ENCODE data around the gene UNK.
"Not testable (repeated sequence)": the region's sequence is repeated elsewhere in the genome, so short reads cannot be mapped to it uniquely, and the experiment has no call there.

Gene UNK

DNA sequence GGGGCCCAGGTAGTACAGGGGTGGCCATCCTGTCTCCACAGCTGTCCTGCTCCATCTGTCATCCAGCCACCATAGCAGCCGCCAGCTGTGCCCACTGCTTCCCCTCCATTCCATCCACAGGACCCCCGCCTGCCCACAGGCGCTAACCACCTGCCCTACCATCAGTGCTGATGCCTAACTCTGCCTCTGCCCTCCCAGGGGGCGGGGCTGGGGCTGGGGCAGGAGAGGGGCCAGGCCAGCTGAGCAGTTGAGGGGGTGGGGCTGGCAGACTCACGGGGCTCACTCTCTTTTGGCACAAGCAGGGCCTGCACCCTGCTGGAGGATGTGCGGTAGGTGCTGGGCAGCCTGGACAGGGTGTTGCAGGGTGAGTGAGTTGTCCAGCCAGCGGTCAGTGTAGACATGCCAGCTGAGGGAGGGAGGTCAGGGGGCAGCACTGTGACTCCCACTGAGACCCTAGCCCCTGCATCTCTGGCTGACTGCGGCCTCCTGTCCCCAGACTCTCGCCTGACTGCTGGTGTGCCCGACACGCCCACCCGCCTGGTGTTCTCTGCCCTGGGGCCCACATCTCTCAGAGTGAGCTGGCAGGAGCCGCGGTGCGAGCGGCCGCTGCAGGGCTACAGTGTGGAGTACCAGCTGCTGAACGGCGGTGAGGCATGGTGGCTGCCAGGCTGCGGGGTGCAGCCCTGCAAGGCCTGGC lies 29.3 kb upstream of the UNK start:
- no peak for DNase-seq

DNA sequence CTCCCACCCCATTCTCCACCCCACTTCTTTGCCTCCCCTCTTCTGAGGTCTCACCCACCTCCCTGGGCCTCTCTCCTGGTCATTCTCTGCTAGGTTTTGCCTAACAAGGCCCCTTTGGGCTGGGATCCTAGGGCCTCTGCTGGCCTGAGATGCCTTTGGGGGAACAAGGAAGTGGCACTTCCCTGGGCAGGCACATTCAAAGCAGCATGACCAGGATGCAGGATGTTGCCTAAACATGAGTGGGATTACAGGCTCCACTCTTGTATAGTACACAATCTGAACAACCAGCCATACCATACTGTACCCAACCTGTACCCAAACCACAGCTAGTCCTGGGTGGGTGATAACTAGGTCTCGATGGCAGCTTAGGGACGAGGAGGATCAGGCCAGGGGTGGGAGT lies 28.6 kb upstream of the UNK start:
- no peak for DNase-seq

DNA sequence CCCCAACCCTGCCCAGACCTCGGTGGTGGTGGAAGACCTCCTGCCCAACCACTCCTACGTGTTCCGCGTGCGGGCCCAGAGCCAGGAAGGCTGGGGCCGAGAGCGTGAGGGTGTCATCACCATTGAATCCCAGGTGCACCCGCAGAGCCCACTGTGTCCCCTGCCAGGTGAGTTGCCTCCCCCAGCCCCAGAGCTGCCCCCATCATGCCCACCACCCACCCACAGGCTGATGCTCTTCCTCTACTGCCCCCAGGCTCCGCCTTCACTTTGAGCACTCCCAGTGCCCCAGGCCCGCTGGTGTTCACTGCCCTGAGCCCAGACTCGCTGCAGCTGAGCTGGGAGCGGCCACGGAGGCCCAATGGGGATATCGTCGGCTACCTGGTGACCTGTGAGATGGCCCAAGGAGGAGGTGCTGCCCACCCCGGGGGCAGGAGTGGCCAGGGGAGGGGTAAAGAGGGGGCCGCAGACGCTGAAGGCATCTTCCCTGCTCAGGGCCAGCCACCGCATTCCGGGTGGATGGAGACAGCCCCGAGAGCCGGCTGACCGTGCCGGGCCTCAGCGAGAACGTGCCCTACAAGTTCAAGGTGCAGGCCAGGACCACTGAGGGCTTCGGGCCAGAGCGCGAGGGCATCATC lies 28.0 kb upstream of the UNK start:
- DNase-seq: no peak

DNA sequence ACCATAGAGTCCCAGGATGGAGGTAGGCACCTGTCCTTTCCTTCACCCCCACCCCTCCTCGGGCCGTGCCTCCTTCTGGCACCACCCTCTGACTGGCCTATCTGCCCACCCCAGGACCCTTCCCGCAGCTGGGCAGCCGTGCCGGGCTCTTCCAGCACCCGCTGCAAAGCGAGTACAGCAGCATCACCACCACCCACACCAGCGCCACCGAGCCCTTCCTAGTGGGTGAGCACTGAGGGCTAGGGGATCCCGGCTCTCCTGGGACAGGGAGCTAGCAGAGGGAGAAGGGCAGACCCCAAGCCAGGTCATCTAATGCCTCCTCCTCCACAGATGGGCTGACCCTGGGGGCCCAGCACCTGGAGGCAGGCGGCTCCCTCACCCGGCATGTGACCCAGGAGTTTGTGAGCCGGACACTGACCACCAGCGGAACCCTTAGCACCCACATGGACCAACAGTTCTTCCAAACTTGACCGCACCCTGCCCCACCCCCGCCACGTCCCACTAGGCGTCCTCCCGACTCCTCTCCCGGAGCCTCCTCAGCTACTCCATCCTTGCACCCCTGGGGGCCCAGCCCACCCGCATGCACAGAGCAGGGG lies 27.4 kb upstream of the UNK start:
- DNase-seq: no peak

DNA sequence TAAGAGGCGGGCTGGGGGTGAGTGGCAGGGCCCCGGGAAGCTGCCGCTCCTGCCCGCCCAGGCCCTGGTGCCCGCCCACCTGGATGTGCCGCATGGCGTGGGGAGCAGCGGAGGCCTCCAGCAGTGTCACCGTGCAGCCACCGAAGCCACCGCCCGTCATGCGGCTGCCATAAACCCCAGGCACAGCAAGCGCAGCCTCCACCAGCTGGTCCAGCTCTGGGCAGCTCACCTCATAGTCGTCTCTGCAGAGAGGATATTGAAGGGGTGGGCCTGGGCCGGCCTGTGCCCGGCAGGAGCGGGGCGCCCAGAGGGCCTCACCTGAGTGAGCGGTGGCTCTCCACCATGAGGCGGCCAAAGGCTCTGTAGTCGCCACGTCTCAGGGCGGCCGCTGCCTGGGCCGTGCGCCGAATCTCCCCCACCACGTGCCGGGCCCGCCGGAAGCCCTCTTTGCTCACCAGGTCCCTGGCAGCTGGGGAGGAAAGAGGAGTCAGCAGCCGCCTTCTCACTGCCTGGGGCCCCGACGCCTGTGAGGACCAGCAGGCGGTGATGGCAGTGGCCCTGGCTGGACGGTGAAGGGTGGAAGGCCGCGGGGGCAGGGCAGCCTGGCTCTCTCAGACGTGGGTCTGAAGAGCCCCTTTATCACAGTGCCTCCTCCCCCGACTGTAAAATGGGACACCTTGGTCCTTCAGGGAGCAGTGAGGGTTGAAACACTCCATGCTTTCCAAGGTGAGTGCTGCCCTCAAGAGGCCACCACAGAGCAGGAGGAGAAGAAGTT lies 26.3 kb upstream of the UNK start:
- no peak for DNase-seq

DNA sequence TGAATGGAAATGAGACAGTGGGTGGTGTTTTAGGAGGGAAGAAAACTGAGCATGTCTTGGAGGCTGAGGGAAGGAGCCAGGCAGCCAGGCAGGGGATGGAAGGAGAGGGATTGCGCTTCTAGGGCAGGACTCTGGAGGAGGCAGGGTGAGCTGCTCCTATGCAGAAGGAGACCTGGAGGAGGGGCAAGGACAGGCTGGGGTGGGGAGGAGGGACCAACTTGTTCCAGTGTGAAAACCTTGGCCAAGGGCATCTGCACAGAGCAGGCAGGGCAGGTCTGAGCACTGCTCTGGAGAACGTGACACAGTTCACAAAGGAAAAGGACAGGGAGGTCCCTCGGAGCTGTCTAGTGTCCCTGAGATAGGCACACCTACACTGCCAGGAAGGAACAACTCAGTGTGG lies 25.1 kb upstream of the UNK start:
- DNase-seq: no peak

DNA sequence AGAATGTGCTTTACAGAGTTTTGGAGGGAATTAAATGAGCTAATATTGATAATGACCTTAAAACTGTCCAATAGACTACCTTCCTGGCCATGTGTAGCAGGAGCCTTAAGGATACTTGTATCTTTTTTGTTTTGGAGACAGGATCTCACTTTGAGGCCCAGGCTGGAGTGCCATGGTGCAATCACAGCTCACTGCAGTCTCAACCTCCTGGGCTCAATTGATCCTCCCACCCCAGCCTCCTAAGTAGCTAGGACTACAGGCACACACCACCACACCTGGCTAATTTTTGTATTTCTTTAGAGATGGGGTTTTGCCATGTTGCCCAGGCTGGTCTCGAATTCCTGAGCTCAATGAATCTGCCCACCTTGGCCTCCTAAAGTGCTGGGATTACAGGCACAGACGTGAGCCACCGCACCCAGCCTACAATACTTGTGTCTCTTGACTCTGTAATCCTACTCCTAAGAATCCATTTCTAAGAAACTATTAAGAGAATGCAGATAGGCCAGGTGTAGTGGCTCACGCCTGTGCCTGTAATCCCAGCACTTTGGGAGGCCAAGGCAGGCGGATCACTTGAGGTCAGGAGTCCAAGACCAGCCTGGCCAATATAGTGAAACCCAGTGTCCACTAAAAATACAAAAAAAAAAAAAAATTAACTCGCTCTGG lies 24.5 kb upstream of the UNK start:
- not testable (repeated sequence) for DNase-seq

DNA sequence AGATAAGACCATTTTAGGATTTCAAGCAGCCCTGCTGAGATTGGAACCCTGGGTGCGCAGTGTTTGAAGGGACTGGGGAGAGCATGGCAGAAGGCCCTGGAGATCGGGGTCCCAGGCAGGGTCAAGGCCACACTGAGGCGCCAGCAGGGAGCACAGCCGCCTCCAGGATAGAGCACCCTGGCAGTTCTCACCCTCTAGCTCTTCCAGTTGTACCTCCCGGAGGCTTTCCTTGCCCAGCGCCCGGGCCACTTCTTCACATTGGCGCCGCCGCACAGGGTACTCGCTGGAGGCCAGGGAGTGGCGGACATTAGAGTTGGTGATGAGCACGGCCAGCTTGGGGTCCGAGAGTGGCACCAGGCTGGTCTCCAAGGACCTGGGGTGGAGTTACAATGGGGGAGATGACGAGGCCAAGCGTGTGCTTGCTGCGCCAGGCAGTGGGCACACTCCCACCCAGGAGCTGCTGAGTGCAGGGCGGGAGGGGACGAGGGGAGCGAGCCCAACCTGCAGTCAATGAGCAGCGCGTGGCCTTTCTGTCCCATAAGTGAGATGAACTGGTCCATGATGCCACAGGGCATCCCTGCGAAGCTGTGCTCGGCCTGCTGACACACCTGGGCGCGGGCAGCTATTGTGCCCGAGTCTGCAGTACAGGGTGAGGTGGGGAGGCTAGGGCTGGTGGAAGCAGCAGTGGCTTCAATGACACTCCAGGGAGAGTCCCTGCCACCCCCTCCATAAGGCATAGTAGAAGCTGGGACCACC lies 21.9 kb upstream of the UNK start:
- no peak for DNase-seq

DNA sequence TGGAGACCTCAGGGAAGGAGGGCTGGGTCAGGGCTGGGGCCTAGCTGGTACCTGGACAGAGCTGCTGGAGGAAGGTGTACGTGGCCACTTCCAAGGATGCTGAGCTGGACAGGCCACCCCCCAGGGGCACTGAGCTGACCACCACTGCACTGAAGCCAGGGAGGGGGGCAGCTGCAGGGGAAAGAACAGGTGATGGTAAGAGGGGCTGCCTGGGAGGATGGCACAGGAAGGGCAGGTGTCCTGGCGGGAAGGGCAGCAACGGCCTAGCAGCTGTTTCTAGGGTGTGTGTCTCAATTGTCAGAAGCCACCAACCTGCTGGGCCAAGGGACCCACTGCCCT lies 21.4 kb upstream of the UNK start:
- DNase-seq: no peak

DNA sequence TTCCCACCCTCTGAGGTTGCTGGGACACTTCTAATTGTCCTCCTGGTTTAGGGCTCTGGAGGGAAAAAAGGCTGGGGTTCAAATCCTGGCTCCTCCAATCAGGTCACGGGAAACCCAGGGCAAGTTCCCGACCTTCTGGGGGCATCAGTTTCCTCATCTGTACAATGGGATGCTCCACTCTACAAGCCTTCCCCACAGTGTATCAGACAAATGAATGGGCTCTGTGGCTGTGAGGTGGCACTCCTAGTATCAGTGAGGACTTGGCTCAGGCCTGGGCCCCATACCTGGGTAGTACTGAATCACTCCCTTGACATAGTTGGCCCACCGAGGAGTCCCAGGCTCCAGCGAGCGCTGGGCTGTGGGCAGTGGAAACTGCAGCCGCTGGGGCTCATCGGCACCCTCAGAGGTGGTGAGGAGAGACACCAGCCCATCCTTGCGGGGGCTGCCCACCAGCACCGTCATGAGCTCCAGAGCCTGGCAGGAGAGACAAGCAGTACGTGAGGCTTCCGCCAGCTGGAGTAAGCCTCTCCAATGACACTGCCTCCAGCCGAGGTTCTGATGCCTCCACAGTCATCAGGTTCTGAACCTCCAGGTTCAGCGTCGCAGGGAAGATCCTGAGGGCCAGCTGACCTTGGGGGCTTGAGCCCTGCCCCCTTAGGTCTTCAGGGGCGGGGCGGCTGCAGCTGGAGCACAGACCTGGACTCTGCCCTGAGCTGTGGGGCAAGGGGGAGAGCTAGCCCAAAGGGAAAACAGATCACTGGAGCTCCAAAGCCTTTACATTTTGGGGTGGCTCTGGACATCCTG lies 20.8 kb upstream of the UNK start:
- no peak for DNase-seq

DNA sequence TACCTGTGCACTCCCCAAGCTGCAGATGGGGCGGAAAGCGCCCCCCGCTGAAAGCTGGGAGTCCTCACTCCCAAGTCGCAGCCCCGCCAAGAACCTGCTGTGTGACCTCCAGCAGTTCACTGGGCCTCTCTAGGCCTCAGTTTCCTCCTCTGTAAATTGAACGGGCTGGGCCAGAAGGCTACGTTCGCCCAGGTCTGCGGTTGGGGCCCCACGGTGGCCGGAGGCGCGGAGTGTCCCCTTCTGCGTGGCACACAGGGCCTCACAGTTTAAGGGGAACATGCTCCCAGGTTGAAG lies 20.2 kb upstream of the UNK start:
- DNase-seq: no peak

DNA sequence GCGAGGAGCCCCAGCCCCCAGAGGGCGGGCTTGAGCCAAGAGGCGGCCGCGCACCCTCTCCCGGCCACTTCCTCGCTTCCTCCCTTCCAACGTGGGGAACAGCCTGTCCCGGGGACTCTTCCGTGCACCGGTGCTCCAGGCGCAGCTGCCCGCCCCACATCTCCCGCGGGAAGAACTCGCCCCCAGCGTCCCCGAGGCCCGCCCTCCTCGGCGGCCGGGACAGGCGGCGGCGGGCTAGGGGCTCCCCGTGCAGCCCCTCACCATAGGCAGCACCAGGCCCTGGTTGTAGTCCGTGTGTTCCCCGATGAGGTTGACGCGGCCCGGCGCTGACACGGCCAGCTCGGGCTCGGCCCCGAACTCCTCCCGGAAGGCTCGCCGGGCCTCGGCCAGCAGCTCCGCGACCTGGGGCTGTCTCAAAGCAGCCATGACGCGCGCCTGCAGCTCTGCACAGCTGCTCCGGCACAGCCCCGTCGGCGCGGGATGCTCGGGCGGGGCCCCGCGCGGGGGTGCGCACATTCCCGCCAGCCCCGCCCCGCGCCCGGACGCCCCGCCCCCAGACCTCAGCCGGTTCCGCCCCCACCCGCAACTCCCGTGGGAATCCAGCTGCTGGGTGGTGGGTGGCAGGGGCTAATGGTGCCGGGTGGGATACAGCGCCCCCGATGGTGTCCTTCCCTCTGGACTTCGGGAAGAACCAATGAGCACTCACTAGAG lies 19.7 kb upstream of the UNK start, which contains the start of gene GALK1:
TSS of gene GALK1 (minus strand) at position 482 of the 711 bp plus-strand sequence. CDS start at position 426, 56 bp downstream.
- peak; percentile 68 for DNase-seq

DNA sequence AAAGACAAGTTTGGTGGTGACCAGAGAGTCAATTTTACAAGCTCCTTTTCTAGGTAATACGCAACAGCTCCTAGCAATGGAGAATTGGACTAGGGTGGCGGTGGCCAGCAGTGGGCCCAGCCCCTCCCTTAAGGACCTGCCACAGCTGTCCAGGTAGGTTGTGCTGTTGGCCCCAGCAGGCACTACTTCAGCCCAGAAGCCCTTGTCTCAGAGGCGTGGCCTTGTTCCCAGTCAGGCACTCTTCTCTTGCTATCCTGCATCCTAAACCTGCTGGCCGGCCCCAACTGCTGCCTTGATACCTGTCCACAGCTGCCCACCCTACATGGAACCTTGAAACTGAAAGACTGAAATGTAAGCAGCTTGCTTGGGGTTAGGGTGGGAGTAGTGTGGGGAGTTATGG lies 18.6 kb upstream of the UNK start:
- no peak for DNase-seq

DNA sequence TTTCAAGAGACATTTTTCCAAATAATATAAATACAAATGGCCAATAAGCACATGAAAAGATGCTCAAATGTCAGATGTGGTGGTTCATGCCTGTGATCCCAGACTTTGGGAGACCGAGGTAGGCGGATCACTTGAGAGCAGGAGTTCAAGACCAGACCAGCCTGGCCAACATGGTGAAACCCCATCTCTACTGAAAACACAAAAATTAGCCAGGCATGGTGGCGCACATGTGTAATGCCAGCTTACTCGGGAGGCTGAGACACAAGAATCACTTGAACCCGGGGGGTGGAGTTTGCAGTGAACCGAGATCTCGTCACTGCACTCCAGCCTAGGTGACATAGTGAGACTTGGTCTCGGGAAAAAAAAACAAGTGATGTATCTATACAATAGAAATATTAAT lies 16.7 kb upstream of the UNK start:
- DNase-seq: no peak

DNA sequence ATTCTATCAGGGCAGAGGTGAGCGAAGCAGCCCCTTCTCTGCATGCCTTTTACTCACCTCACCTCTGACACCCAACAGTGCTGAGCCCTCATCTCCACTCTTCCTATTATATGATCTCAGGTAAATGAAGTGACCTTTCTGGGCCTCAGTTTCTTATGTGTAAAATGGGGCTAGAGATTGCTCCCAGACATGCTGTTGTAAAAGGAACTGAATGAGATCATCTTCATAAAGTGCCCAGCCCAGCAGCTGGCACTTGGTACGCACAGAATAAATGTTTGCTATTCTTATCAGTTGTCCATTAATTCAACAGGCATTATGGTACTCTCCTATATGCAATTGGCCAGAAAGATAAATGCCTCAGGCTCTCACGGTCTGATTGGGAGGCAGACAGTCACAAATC lies 15.1 kb upstream of the UNK start:
- no peak for DNase-seq

DNA sequence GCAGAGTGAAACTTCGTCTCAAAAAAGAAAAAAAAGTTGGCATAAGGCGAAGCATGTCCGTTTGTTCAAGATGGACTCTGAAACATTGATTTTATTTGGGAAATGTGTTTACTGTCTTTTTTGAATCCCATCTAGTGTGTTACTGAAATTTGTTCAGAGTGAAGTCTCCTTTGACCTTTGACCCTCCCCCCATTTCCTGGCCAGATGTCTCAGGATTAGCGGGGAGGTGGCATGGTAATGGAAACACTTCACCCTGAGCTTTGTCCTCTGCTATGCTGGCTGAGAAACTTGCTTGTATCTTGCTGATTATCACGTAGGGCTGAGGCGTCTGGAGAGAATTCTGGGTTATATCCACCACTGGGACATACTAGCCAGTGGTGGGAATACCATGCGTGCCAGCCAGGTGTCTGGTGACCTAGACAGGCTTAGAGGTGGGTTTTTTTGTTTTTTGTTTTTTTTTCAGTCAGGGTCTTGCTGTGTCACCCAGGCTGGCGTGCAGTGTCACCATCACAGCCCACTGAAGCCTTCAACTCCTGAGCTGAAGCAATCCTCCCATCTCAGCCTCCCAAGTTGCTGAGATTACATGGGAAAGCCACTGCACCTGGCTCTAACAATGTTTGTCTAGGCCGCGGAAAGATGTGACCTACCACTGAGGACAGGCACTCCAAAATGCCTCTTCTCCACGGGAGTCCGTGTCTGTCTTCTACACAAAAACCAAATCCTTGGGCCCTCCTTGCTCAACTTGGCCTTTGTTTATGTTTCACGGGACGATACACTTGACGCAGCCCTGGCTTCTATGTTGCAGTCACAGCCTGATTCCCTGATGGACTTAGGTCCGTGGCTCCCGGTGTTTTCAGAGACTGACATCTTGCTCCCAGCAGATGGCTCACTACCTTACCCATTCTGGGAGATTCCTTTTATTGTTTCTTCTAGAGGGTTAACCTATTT lies 13.0 kb upstream of the UNK start:
- DNase-seq: no peak

DNA sequence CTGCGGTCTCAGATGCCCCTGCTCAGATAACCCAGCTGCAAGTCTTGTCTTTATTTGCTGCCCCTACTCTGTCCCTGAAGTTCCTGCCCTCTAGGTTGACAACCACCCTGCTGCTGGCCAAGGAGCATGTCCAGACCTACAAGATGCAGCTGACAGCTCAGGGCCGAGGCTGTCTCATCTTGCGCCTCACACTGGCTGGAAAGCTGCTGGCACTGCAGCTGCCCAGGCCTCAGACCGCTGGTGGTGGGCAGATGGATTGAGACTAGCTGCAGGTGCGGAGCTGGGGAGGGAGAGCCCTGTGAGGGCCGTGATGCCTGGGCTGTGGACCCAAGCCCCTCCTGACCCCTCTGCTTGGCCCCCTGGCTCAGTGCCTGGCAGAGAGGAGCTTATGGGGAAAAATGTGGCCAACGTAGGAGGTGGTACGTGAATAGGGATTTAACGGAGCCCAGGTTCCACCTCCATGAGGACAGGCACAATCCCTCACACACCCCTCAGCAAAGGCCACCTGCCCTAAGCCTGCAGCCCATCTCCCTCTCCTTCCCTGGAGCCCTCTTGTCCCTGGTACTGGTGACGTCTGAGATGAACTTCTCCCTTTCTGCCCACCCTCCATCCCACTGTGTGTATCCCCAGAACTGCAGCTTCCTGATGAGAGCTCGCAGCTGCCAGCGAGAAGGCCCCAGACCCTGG lies 11.3 kb upstream of the UNK start:
- no peak for DNase-seq

DNA sequence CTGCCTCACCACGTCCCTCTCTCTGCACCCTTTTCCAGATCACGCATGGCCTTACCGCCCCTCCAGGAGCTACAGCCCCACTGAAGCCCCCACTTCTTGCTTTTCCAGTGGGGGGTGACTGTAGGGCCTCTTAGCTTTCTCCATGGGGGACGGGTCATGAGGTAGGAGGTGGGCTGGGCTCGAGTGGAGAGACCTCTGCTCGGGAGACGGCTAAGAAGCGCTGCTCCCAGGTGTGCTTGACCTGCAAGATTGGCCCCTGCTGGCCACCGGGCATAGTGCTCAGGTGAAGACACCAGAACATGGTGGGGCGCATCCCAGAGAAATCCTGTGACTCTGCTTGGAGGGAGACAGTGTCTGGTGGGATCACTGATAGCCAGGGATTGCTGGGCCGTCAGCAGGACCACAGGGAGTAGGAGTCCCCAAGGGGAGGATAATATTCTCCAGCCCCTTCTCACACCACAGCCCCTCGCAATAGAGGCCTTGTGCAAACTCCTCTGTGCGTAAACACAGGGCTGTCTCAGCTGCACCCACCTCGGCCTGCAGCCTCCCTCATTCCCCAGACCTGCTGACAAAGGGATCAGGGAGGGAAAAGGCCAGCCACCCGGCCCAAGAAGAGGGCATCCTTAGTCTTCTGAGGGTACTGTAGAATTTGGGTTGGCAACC lies 10.7 kb upstream of the UNK start:
- DNase-seq: no peak

DNA sequence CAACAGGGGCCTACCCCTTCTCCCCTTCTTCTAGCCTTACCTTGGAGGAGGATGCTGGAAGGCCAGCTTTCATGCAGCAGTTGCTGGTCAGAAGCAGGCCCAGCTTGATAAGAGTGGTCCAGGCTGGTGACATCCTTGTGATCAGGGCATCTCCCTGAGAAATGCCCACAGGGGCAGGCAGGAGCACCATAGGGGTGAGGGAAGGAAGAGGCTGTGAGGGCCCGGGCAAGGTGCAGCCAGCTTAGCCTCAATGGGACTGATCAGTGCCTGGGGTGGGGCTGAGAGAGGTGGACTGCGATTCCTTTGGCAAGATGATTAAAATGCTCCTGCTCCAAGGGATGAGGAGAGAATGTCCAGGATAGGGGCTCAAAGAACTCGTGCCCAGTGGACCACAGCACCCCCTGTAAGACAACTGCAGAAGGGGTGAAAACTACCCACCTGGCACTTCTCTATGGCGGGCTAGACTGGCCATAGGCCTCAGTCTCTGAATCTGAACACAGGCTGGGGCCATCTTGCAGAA lies 10.1 kb upstream of the UNK start:
- DNase-seq: no peak
